Thoracic aorta (tissue), 2 donors: ENCODE data around the gene SOD3. TPM values are rescaled to one million over a fixed set of nuclear protein-coding genes. Genes with fewer than 3 reads are reported as not detected.

ENCODE experiments used
- ATAC-seq: fragments of 150-250 bp; one replicate; pipeline ENCODE4 v1.8.0; 2017; ENCODE audit warnings: low read depth; ENCODE audit not compliant: insufficient number of reproducible peaks, low FRiP score
- DNase-seq: peaks from one replicate; pipeline ENCODE4 v3.0.0-alpha.2; 2020; ENCODE audit warnings: low spot score
- H3K27ac ChIP-seq, 2 donors: fragments of 200-600 bp; sonication (generic); 1 replicate in 1 of 2; 2 replicates in 1 of 2; pipeline ENCODE4 v1.5.1; 2016; ENCODE audit warnings: mild to moderate bottlenecking in 2 of 2, moderate library complexity in 2 of 2
- H3K27me3 ChIP-seq: fragments of 200-600 bp; sonication (generic); replicated peaks from 2 replicates; pipeline ENCODE4 v1.6.0; 2016; ENCODE audit warnings: mild to moderate bottlenecking; ENCODE audit not compliant: insufficient read depth
- H3K36me3 ChIP-seq: fragments of 200-600 bp; sonication (generic); one replicate; pipeline ENCODE4 v1.5.1; 2016
- H3K4me1 ChIP-seq, 2 donors: fragments of 200-600 bp; sonication (generic); 1 replicate in 1 of 2; 2 replicates in 1 of 2; pipeline versions ENCODE4 v1.5.1 to v1.6.0; 2016; ENCODE audit warnings: low read depth in 2 of 2, mild to moderate bottlenecking in 1 of 2; ENCODE audit not compliant: control insufficient read depth in 1 of 2
- H3K4me3 ChIP-seq: fragments of 200-600 bp; sonication (generic); 2 replicates; pipeline ENCODE4 v1.5.1; 2016; ENCODE audit warnings: mild to moderate bottlenecking
- H3K9me3 ChIP-seq: fragments of 200-600 bp; sonication (generic); 2 replicates; pipeline ENCODE4 v1.5.1; 2016
- CTCF ChIP-seq: fragments of 200-600 bp; sonication (generic); IDR thresholded peaks from one replicate; pipeline ENCODE4 v1.5.1; 2019; ENCODE audit warnings: antibody characterized with exemption
- total RNA-seq, 2 donors: library from RNA; depleted of rRNA; stranded (reverse); fragments of >200 nt; gene quantifications; one replicate each; pipeline versions ENCODE4 v1.1.0 to v1.2.3, GENCODE V29; 2016

The SOD3 gene
- total RNA-seq, 2 donors from 2014 or later: 549 to 743 TPM

- H3K27me3 ChIP-seq: no peaks in the 10 kb centered on the region
- no peaks in the 10 kb centered on the region for H3K9me3 ChIP-seq
- no peak for TF ChIP-seq CTCF
- H3K4me1 ChIP-seq: peaks cover 2 to 14% of the 10 kb centered on the region in 2 donors
- ATAC-seq: no peak
- peaks cover 7% of the 10 kb centered on the region for H3K36me3 ChIP-seq
- H3K27ac ChIP-seq: no peak overlapping the region
- no peak overlapping the region for H3K4me3 ChIP-seq
- no peak for DNase-seq
These were observed 18.4 kb downstream of the SOD3 start for GRCh38 chr4:24813732-24814131.

GRCh38 chr4:24816797-24817196 is 21.4 kb downstream of the SOD3 start:
- DNase-seq: no peak
- H3K4me3 ChIP-seq: no peak overlapping the region

GRCh38 chr4:24820541-24820940 is 25.2 kb downstream of the SOD3 start:
- peaks cover 6% of the 10 kb centered on the region for H3K36me3 ChIP-seq
- TF ChIP-seq CTCF: no peak
- ATAC-seq (no peak), DNase-seq (no peak)
- no peak overlapping the region for H3K27ac ChIP-seq
- no peaks in the 10 kb centered on the region for H3K9me3 ChIP-seq
- no peaks in the 10 kb centered on the region for H3K4me1 ChIP-seq
- H3K4me3 ChIP-seq: no peak overlapping the region
- H3K27me3 ChIP-seq: no peaks in the 10 kb centered on the region

More at GRCh38 chr4:24816797-24817196, 21.4 kb downstream of the SOD3 start:
- Histone ChIP-seq H3K9me3 (no peaks in the 10 kb centered on the region), H3K36me3 (peaks cover 12% of the 10 kb centered on the region), H3K27ac (no peak overlapping the region), H3K27me3 (no peaks in the 10 kb centered on the region), H3K4me1 (no peaks in the 10 kb centered on the region)
- no peak for TF ChIP-seq CTCF
- ATAC-seq: no peak

- peaks cover 12% of the 10 kb centered on the region for H3K36me3 ChIP-seq
- no peak for ATAC-seq
- H3K27me3 ChIP-seq: no peaks in the 10 kb centered on the region
- no peak for TF ChIP-seq CTCF
- no peaks in the 10 kb centered on the region for H3K9me3 ChIP-seq
- no peaks in the 10 kb centered on the region for H3K4me1 ChIP-seq
- no peak overlapping the region for H3K4me3 ChIP-seq
- DNase-seq: no peak
- H3K27ac ChIP-seq: no peak overlapping the region
These were observed 29.3 kb downstream of the SOD3 start for GRCh38 chr4:24824720-24825119.

- no peak for TF ChIP-seq CTCF
- DNase-seq (no peak), ATAC-seq (no peak)
- H3K27me3 ChIP-seq: no peaks in the 10 kb centered on the region
- H3K4me3 ChIP-seq: no peak overlapping the region
- no peak overlapping the region for H3K27ac ChIP-seq
- H3K36me3 ChIP-seq: peaks cover 27% of the 10 kb centered on the region
- H3K4me1 ChIP-seq: peaks cover 0 to 24% of the 10 kb centered on the region in 2 donors
- no peaks in the 10 kb centered on the region for H3K9me3 ChIP-seq
These were observed 36.3 kb downstream of the SOD3 start for GRCh38 chr4:24831637-24832036.
